Left ventricle myocardium superior (tissue), 1 donor: Measurements from ENCODE around the gene CBLN3. TPM values are rescaled to one million over a fixed set of nuclear protein-coding genes. Genes with fewer than 3 reads are reported as not detected.

ENCODE experiments used
- total RNA-seq: library from RNA; stranded (reverse); fragmentation: NEBNext Ultra II Directional; extraction: Animal tissue kit (Norgen Biotek cat#: 25700); gene quantifications from one replicate; pipeline ENCODE4 v1.2.1, GENCODE V29; 2021
- donor health status: DM: no; HTN: yes; CAD: no; lungs with severe emphysema.

The CBLN3 gene
- total RNA-seq, 1 donor from 2014 or later = 2.3 TPM

Other genes with a start within 250 kb of the CBLN3 start
- 14.9 TPM for gene IPO4, start 240.9 kb downstream of the CBLN3 start, total RNA-seq
- gene TM9SF1, start 234.2 kb downstream of the CBLN3 start, total RNA-seq = 19.2 TPM
- 0.25 TPM for gene TSSK4, start 224.0 kb downstream of the CBLN3 start, total RNA-seq
- 30.1 TPM for gene CHMP4A, start 216.2 kb downstream of the CBLN3 start, total RNA-seq
- 15.4 TPM for gene MDP1, start 213.6 kb downstream of the CBLN3 start, total RNA-seq
- gene NEDD8, start 197.3 kb downstream of the CBLN3 start, total RNA-seq = 225 TPM
- 29.0 TPM for gene GMPR2, start 196.7 kb downstream of the CBLN3 start, total RNA-seq
- 34.5 TPM for gene TINF2, start 187.0 kb downstream of the CBLN3 start, total RNA-seq
- 2.7 TPM for gene TGM1, start 166.5 kb downstream of the CBLN3 start, total RNA-seq
- gene RABGGTA, start 158.1 kb downstream of the CBLN3 start, total RNA-seq = 19.4 TPM
- 5.9 TPM for gene DHRS1, start 129.9 kb downstream of the CBLN3 start, total RNA-seq
- 25.5 TPM for gene NOP9, start 129.8 kb downstream of the CBLN3 start, total RNA-seq
- gene CIDEB, start 121.7 kb downstream of the CBLN3 start, total RNA-seq = 3.9 TPM
- 1.5 TPM for gene LTB4R2, start 119.5 kb downstream of the CBLN3 start, total RNA-seq
- gene LTB4R, start 118.2 kb downstream of the CBLN3 start, total RNA-seq = 1.6 TPM
- 26.5 TPM for gene ADCY4, start 94.6 kb downstream of the CBLN3 start, total RNA-seq
- gene RIPK3, start 89.7 kb downstream of the CBLN3 start, total RNA-seq = 3.5 TPM
- gene NFATC4, start 61.5 kb downstream of the CBLN3 start, total RNA-seq = 21.7 TPM
- 7.3 TPM for gene NYNRIN, start 30.7 kb downstream of the CBLN3 start, total RNA-seq
- gene KHNYN, start 286 bp upstream of the CBLN3 start, total RNA-seq = 25.1 TPM
- 86.8 TPM for gene SDR39U1, start 13.1 kb upstream of the CBLN3 start, total RNA-seq
- 0.47 TPM for gene CMA1, start 78.6 kb upstream of the CBLN3 start, total RNA-seq
- 1.4 TPM for gene CTSG, start 146.6 kb upstream of the CBLN3 start, total RNA-seq
- 0.47 TPM for gene GZMH, start 180.0 kb upstream of the CBLN3 start, total RNA-seq
- gene GZMB, start 204.5 kb upstream of the CBLN3 start, total RNA-seq = 0.40 TPM